Activated CD4-positive, alpha-beta T cell treated with anti-CD3 and anti-CD28 coated beads, Interleukin-2, amount 50 U/mL, for 16 hours (primary cell): Measurements from ENCODE around the gene IFNA4.
"Not testable (repeated sequence)": the region's sequence is repeated elsewhere in the genome, so short reads cannot be mapped to it uniquely, and the experiment has no call there.

Source experiments
- DNase-seq: peaks from one replicate; pipeline ENCODE4 v3.0.0-alpha.2; 2020

The IFNA4 gene

GRCh38 chr9:21187487-21187886 lies at the start of gene IFNA4:
TSS of gene IFNA4 (minus strand) at chr9:21187587. CDS start at chr9:21187531, 56 bp downstream.
- DNase-seq = not testable (repeated sequence)

- DNase-seq = not testable (repeated sequence)
Observed at GRCh38 chr9:21236360-21236714, 49.0 kb upstream of the IFNA4 start.

GRCh38 chr9:21235468-21236359 lies 48.3 kb upstream of the IFNA4 start:
- peak; percentile 50 for DNase-seq

GRCh38 chr9:21234153-21234687 lies 46.8 kb upstream of the IFNA4 start:
- DNase-seq = no peak

- DNase-seq = no peak
Observed at GRCh38 chr9:21233258-21233657, 45.9 kb upstream of the IFNA4 start.

GRCh38 chr9:21228122-21228521 lies 40.7 kb upstream of the IFNA4 start, which contains the start of gene IFNA17:
TSS of gene IFNA17 (minus strand) at chr9:21228222. CDS start at chr9:21228173, 49 bp downstream.
- DNase-seq = no peak

- not testable (repeated sequence) for DNase-seq
Observed at GRCh38 chr9:21217211-21217610, 29.8 kb upstream of the IFNA4 start, which contains the start of gene IFNA16. TSS of gene IFNA16 (minus strand) at chr9:21217311. CDS start at chr9:21217305, 6 bp downstream.

GRCh38 chr9:21213411-21214326 lies 26.3 kb upstream of the IFNA4 start:
- not testable (repeated sequence) for DNase-seq

- not testable (repeated sequence) for DNase-seq
Observed at GRCh38 chr9:21212160-21212559, 24.8 kb upstream of the IFNA4 start.

GRCh38 chr9:21210782-21211181 lies 23.4 kb upstream of the IFNA4 start:
- not testable (repeated sequence) for DNase-seq

GRCh38 chr9:21210311-21210710 lies 22.9 kb upstream of the IFNA4 start:
- no peak for DNase-seq

GRCh38 chr9:21207043-21207442 lies 19.7 kb upstream of the IFNA4 start, which contains the start of gene IFNA10:
TSS of gene IFNA10 (minus strand) at chr9:21207143. CDS start at chr9:21207097, 46 bp downstream.
- not testable (repeated sequence) for DNase-seq

- DNase-seq = peak; percentile 22
Observed at GRCh38 chr9:21205204-21205603, 17.8 kb upstream of the IFNA4 start.

- DNase-seq = not testable (repeated sequence)
Observed at GRCh38 chr9:21202105-21202504, 14.7 kb upstream of the IFNA4 start, which contains the start of gene IFNA7. TSS of gene IFNA7 (minus strand) at chr9:21202205. CDS start at chr9:21202165, 40 bp downstream.

- peak; percentile 71 for DNase-seq
Observed at GRCh38 chr9:21194867-21195776, 7.7 kb upstream of the IFNA4 start.

- DNase-seq = peak; percentile 37
Observed at GRCh38 chr9:21182810-21183736, 4.3 kb downstream of the IFNA4 start.

GRCh38 chr9:21174671-21175070 lies 12.7 kb downstream of the IFNA4 start:
- DNase-seq = no peak

GRCh38 chr9:21172156-21172555 lies 15.2 kb downstream of the IFNA4 start:
- no peak for DNase-seq

- DNase-seq = no peak
Observed at GRCh38 chr9:21171351-21171750, 16.0 kb downstream of the IFNA4 start.

- not testable (repeated sequence) for DNase-seq
Observed at GRCh38 chr9:21166560-21166959, 20.8 kb downstream of the IFNA4 start, which contains the start of gene IFNA21. TSS of gene IFNA21 (minus strand) at chr9:21166660. CDS start at chr9:21166612, 48 bp downstream.
